Trophoblast cell (in vitro differentiated cells and primary cell): ENCODE results near the gene ECM2. TPM values are rescaled to one million over a fixed set of nuclear protein-coding genes. Genes with fewer than 3 reads are reported as not detected.
"Not testable (repeated sequence)": the region's sequence is repeated elsewhere in the genome, so short reads cannot be mapped to it uniquely, and the experiment has no call there.

Source experiments
- DNase-seq, 2 donors: peaks; one replicate each; pipeline ENCODE4 v3.0.0-alpha.2; 2016
- H2AFZ ChIP-seq: 2 replicates; pipeline ENCODE4 v1.6.1; 2013; ENCODE audit warnings: low read length, moderate library complexity, mild to moderate bottlenecking; ENCODE audit not compliant: insufficient read depth, poor library complexity
- H2AK5ac ChIP-seq: 2 replicates; pipeline ENCODE4 v1.6.1; 2013; ENCODE audit warnings: mild to moderate bottlenecking, low read length
- H2BK120ac ChIP-seq: 2 replicates; pipeline ENCODE4 v1.6.1; 2013; ENCODE audit warnings: low read length, mild to moderate bottlenecking, moderate library complexity; ENCODE audit not compliant: insufficient read depth, poor library complexity
- H2BK12ac ChIP-seq: 2 replicates; pipeline ENCODE4 v1.6.1; 2013; ENCODE audit warnings: mild to moderate bottlenecking, low read length, moderate library complexity
- H2BK5ac ChIP-seq: 2 replicates; pipeline ENCODE4 v1.6.1; 2013; ENCODE audit warnings: low read length, low read depth, moderate library complexity, mild to moderate bottlenecking; ENCODE audit not compliant: poor library complexity
- H3K14ac ChIP-seq: 2 replicates; pipeline ENCODE4 v1.6.1; 2013; ENCODE audit warnings: mild to moderate bottlenecking, low read length
- H3K18ac ChIP-seq: 2 replicates; pipeline ENCODE4 v1.6.1; 2013; ENCODE audit warnings: mild to moderate bottlenecking, low read length
- H3K23ac ChIP-seq: 2 replicates; pipeline ENCODE4 v1.6.1; 2013; ENCODE audit warnings: low read length
- H3K27ac ChIP-seq: 2 replicates; pipeline ENCODE4 v1.5.1; 2013; ENCODE audit warnings: low read depth, mild to moderate bottlenecking, inconsistent platforms, low read length, moderate library complexity
- H3K27me3 ChIP-seq: 2 replicates; pipeline ENCODE4 v1.6.1; 2013; ENCODE audit warnings: inconsistent platforms, mild to moderate bottlenecking, low read length, moderate library complexity; ENCODE audit not compliant: insufficient read depth
- H3K36me3 ChIP-seq, 2 experiments: 1 replicate in 1 of 2; 2 replicates in 1 of 2; pipeline ENCODE4 v1.6.1; 2013; ENCODE audit warnings: low read length in 2 of 2, mild to moderate bottlenecking in 2 of 2, moderate library complexity in 1 of 2; ENCODE audit not compliant: insufficient read depth in 2 of 2, control insufficient read depth in 1 of 2
- H3K4ac ChIP-seq: 2 replicates; pipeline ENCODE4 v1.6.1; 2013; ENCODE audit warnings: low read depth, mild to moderate bottlenecking, low read length, moderate library complexity
- H3K4me1 ChIP-seq, 2 experiments: 1 replicate in 1 of 2; 2 replicates in 1 of 2; pipeline ENCODE4 v1.6.1; 2013; ENCODE audit warnings: low read length in 2 of 2, mild to moderate bottlenecking in 2 of 2, moderate library complexity in 1 of 2; ENCODE audit not compliant: insufficient read depth in 2 of 2, control insufficient read depth in 1 of 2
- H3K4me2 ChIP-seq: 2 replicates; pipeline ENCODE4 v1.6.1; 2013; ENCODE audit warnings: inconsistent platforms, mild to moderate bottlenecking, low read length, moderate library complexity
- H3K4me3 ChIP-seq: 2 replicates; pipeline ENCODE4 v1.5.1; 2013; ENCODE audit warnings: mild to moderate bottlenecking, low read depth, low read length, inconsistent platforms
- H3K79me1 ChIP-seq: one replicate; pipeline ENCODE4 v1.6.1; 2013; ENCODE audit warnings: low read length
- H3K79me2 ChIP-seq: 2 replicates; pipeline ENCODE4 v1.6.1; 2013; ENCODE audit warnings: low read length, mild to moderate bottlenecking; ENCODE audit not compliant: control insufficient read depth, insufficient read depth, poor library complexity
- H3K9ac ChIP-seq: 2 replicates; pipeline ENCODE4 v1.6.1; 2013; ENCODE audit warnings: mild to moderate bottlenecking, low read length
- H3K9me3 ChIP-seq: 2 replicates; pipeline ENCODE4 v1.6.1; 2013; ENCODE audit warnings: low read depth, mild to moderate bottlenecking, control low read depth, inconsistent platforms, low read length; ENCODE audit not compliant: insufficient read depth
- H4K12ac ChIP-seq: 2 replicates; pipeline ENCODE4 v1.6.1; 2013; ENCODE audit warnings: low read depth, mild to moderate bottlenecking, low read length, moderate library complexity
- H4K8ac ChIP-seq: 2 replicates; pipeline ENCODE4 v1.6.1; 2013; ENCODE audit warnings: low read depth, mild to moderate bottlenecking, low read length, moderate library complexity
- H4K91ac ChIP-seq: one replicate; pipeline ENCODE4 v1.6.1; 2013; ENCODE audit warnings: low read depth, mild to moderate bottlenecking, low read length, moderate library complexity
- WGBS: extraction: QIAGEN DNeasy Blood & Tissue Kit; methylation state at CpG from one replicate; pipeline ENCODE4 v1.1.7; 2013; ENCODE audit warnings: missing lambda C conversion rate; ENCODE audit not compliant: insufficient read length, insufficient coverage; ENCODE audit errors: extremely low coverage; 5-methylcytosine and 5-hydroxymethylcytosine counted together
- polyA plus RNA-seq: library from polyadenylated mRNA; stranded (reverse); fragments of 200-250 nt; gene quantifications from 2 replicates; pipeline ENCODE4 v1.2.3, GENCODE V29; 2013

The ECM2 gene
- 0.03 and 0.07 TPM in 2 replicates for polyA plus RNA-seq

- Histone ChIP-seq H4K8ac (no peak within 1 kb of the TSS), H3K27me3 (no peaks in the 10 kb centered on the region), H3K4me1 (no peaks in the 10 kb centered on the region), H2AK5ac (no peak within 1 kb of the TSS), H3K79me1 (no peaks in the 10 kb centered on the region), H3K79me2 (no peaks in the 10 kb centered on the region), H3K9me3 (no peaks in the 10 kb centered on the region), H3K4me3 (no peak within 1 kb of the TSS), H3K4me2 (no peak within 1 kb of the TSS), H3K27ac (no peak within 1 kb of the TSS), H4K12ac (no peak within 1 kb of the TSS), H3K23ac (no peak within 1 kb of the TSS), H3K36me3 (no peaks in the 10 kb centered on the region), H3K4ac (no peak within 1 kb of the TSS), H3K14ac (no peak within 1 kb of the TSS), H4K91ac (no peak within 1 kb of the TSS), H2AFZ (no peak within 1 kb of the TSS), H2BK120ac (no peak within 1 kb of the TSS), H2BK5ac (no peak within 1 kb of the TSS), H3K9ac (no peak within 1 kb of the TSS), H2BK12ac (no peak within 1 kb of the TSS), H3K18ac (no peak within 1 kb of the TSS)
- WGBS, result no CpG with 5 or more reads among the region's 7 CpGs
- no peak for DNase-seq
Measured at GRCh38 chr9:92535940-92536850, at the start of gene ECM2. ECM2 (minus strand) TSS chr9:92535990; CDS start chr9:92522866, 13,124 bp downstream.

- no peak overlapping the region for H3K27ac ChIP-seq
- H3K79me2 ChIP-seq, result no peaks in the 10 kb centered on the region
- H3K4ac ChIP-seq, result no peak overlapping the region
- no peaks in the 10 kb centered on the region for H3K36me3 ChIP-seq
- H3K9me3 ChIP-seq, result no peaks in the 10 kb centered on the region
- no peak overlapping the region for H2BK5ac ChIP-seq
- no peak overlapping the region for H3K9ac ChIP-seq
- H2BK120ac ChIP-seq, result no peak overlapping the region
- no peaks in the 10 kb centered on the region for H3K79me1 ChIP-seq
- no peak overlapping the region for H4K8ac ChIP-seq
- H3K4me3 ChIP-seq, result no peak overlapping the region
- DNase-seq, result no peak
- H3K4me2 ChIP-seq, result no peak overlapping the region
- WGBS, result no CpG with 5 or more reads among the region's 1 CpG
- no peak overlapping the region for H2AK5ac ChIP-seq
- no peak overlapping the region for H3K23ac ChIP-seq
- no peaks in the 10 kb centered on the region for H3K27me3 ChIP-seq
- no peak overlapping the region for H3K14ac ChIP-seq
- no peak overlapping the region for H4K12ac ChIP-seq
- no peak overlapping the region for H4K91ac ChIP-seq
- H3K4me1 ChIP-seq, result no peaks in the 10 kb centered on the region
- H2AFZ ChIP-seq, result no peak overlapping the region
- no peak overlapping the region for H2BK12ac ChIP-seq
- no peak overlapping the region for H3K18ac ChIP-seq
Measured at GRCh38 chr9:92576175-92576574, 40.4 kb upstream of the ECM2 start.

- not testable (repeated sequence) for H3K18ac ChIP-seq, H4K12ac ChIP-seq, H2AFZ ChIP-seq, H3K27me3 ChIP-seq, DNase-seq, H4K91ac ChIP-seq, H3K36me3 ChIP-seq, H3K23ac ChIP-seq, H3K27ac ChIP-seq, H3K9ac ChIP-seq, H3K79me2 ChIP-seq, H3K4me2 ChIP-seq, H2BK12ac ChIP-seq, H2BK5ac ChIP-seq, H3K79me1 ChIP-seq, H3K9me3 ChIP-seq, H3K14ac ChIP-seq, H2BK120ac ChIP-seq, H2AK5ac ChIP-seq, H3K4ac ChIP-seq, H4K8ac ChIP-seq, H3K4me1 ChIP-seq, H3K4me3 ChIP-seq
- WGBS, result no CpG with 5 or more reads among the region's 14 CpGs
Measured at GRCh38 chr9:92573612-92574011, 37.8 kb upstream of the ECM2 start.

GRCh38 chr9:92571871-92572270 lies 36.1 kb upstream of the ECM2 start:
- not testable (repeated sequence) for H2AK5ac ChIP-seq, H3K9ac ChIP-seq, H2BK120ac ChIP-seq, H3K4me3 ChIP-seq, H3K79me2 ChIP-seq, H2BK5ac ChIP-seq, H4K12ac ChIP-seq, H4K8ac ChIP-seq, H3K27me3 ChIP-seq, H3K23ac ChIP-seq, H4K91ac ChIP-seq, DNase-seq, H3K4ac ChIP-seq, H3K18ac ChIP-seq, H3K27ac ChIP-seq, H3K14ac ChIP-seq, H3K36me3 ChIP-seq, H2BK12ac ChIP-seq, H3K4me1 ChIP-seq, H3K4me2 ChIP-seq, H2AFZ ChIP-seq, H3K79me1 ChIP-seq, H3K9me3 ChIP-seq
- no CpG with 5 or more reads among the region's 2 CpGs for WGBS
